Immature natural killer cell (primary cell): ENCODE measurements around the gene SYTL1. TPM values are rescaled to one million over a fixed set of nuclear protein-coding genes. Genes with fewer than 3 reads are reported as not detected.
"Not testable (repeated sequence)": the region's sequence is repeated elsewhere in the genome, so short reads cannot be mapped to it uniquely, and the experiment has no call there.

Source experiments
- DNase-seq, 3 donors: peaks; one replicate each; pipeline ENCODE4 v3.0.0; 2022; ENCODE audit warnings: mixed read lengths in 1 of 3
- H3K27ac Mint-ChIP-seq, 6 donors: one replicate each; pipeline ENCODE4 v1.8.0; 2020; ENCODE audit warnings: mixed read lengths in 6 of 6, mild to moderate bottlenecking in 5 of 6, inconsistent platforms in 4 of 6, moderate library complexity in 3 of 6
- H3K27me3 Mint-ChIP-seq, 3 donors: one replicate each; pipeline ENCODE4 v1.8.0; 2020 to 2021; ENCODE audit warnings: low read depth in 3 of 3, mild to moderate bottlenecking in 3 of 3, mixed read lengths in 3 of 3, moderate library complexity in 3 of 3, inconsistent platforms in 1 of 3
- H3K36me3 Mint-ChIP-seq, 3 donors: one replicate each; pipeline ENCODE4 v1.8.0; 2020; ENCODE audit warnings: mixed read lengths in 3 of 3, inconsistent platforms in 2 of 3, mild to moderate bottlenecking in 2 of 3
- H3K4me1 Mint-ChIP-seq, 2 donors: one replicate each; pipeline ENCODE4 v1.8.0; 2020; ENCODE audit warnings: inconsistent platforms in 2 of 2, mild to moderate bottlenecking in 2 of 2, mixed read lengths in 2 of 2, moderate library complexity in 1 of 2
- H3K4me3 Mint-ChIP-seq, 5 donors: one replicate each; pipeline ENCODE4 v1.8.0; 2020; ENCODE audit warnings: mild to moderate bottlenecking in 5 of 5, mixed read lengths in 5 of 5, inconsistent platforms in 3 of 5, moderate library complexity in 3 of 5
- H3K9me3 Mint-ChIP-seq, 6 donors: one replicate each; pipeline ENCODE4 v1.8.0; 2020; ENCODE audit warnings: mild to moderate bottlenecking in 6 of 6, mixed read lengths in 6 of 6, inconsistent platforms in 4 of 6, moderate library complexity in 3 of 6
- polyA plus RNA-seq, 3 donors: library from polyadenylated mRNA; unstranded; fragments of 300-500 nt; fragmentation: Illumina TruSeq; gene quantifications; one replicate each; pipeline ENCODE4 v1.2.3, GENCODE V29; 2021

The SYTL1 gene
- polyA plus RNA-seq, 3 donors from 2014 or later = 157 to 211 (median 158) TPM

GRCh38 chr1:27380766-27381733 lies 39.2 kb downstream of the SYTL1 start:
- Mint-ChIP-seq H3K27ac (no peak overlapping the region), H3K4me3 (no peak overlapping the region), H3K27me3 (peaks cover 2% of the 10 kb centered on the region in 3 donors), H3K36me3 (no peaks in the 10 kb centered on the region), H3K9me3 (no peaks in the 10 kb centered on the region), H3K4me1 (no peaks in the 10 kb centered on the region)
- DNase-seq = no peak

GRCh38 chr1:27381969-27382762 lies 40.3 kb downstream of the SYTL1 start:
- Mint-ChIP-seq H3K4me1 (no peaks in the 10 kb centered on the region), H3K27ac (peak overlapping the region in 1 of 6 donors; percentile 48), H3K36me3 (no peaks in the 10 kb centered on the region), H3K4me3 (no peak overlapping the region), H3K9me3 (no peaks in the 10 kb centered on the region), H3K27me3 (peaks cover 2% of the 10 kb centered on the region in 3 donors)
- no peak for DNase-seq

GRCh38 chr1:27383039-27383605 lies 41.3 kb downstream of the SYTL1 start, which contains the start of gene CD164L2:
Gene CD164L2 (minus strand): TSS chr1:27383333. CDS start chr1:27383239, 94 bp downstream.
- Mint-ChIP-seq H3K36me3 (no peaks in the 10 kb centered on the region), H3K4me1 (no peaks in the 10 kb centered on the region), H3K27me3 (peaks cover 2% of the 10 kb centered on the region in 3 donors), H3K9me3 (no peaks in the 10 kb centered on the region), H3K27ac (no peak within 1 kb of the TSS), H3K4me3 (no peak within 1 kb of the TSS)
- peak in 1 of 3 donors; percentile 26 for DNase-seq

- Mint-ChIP-seq H3K27ac (no peak overlapping the region), H3K4me3 (no peak overlapping the region), H3K27me3 (peaks cover 2 to 3% (median 2%) of the 10 kb centered on the region in 3 donors), H3K36me3 (no peaks in the 10 kb centered on the region), H3K9me3 (no peaks in the 10 kb centered on the region), H3K4me1 (peaks cover 0 to 2% of the 10 kb centered on the region in 2 donors)
- DNase-seq = no peak
These were observed 41.8 kb downstream of the SYTL1 start for GRCh38 chr1:27383661-27384060.

DNA sequence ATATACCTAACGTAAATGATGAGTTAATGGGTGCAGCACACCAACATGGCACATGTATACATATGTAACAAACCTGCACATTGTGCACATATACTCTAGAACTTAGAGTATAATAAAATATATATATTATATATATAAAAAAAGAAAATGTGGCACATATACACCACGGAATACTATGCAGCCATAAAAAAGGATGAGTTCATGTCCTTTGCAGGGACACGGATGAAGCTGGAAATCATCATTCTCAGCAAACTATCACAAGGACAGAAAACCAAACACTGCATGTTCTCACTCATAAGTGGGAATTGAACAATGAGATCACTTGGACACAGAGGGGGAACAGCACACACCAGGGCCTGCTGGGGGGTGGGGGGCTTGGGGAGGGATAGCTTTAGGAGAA lies 43.0 kb downstream of the SYTL1 start:
- H3K36me3 Mint-ChIP-seq, H3K4me3 Mint-ChIP-seq, H3K27me3 Mint-ChIP-seq, H3K4me1 Mint-ChIP-seq, DNase-seq, H3K9me3 Mint-ChIP-seq, H3K27ac Mint-ChIP-seq: not testable (repeated sequence)

GRCh38 chr1:27388337-27389005 lies 46.6 kb downstream of the SYTL1 start:
- H3K4me1 Mint-ChIP-seq = peaks cover 9 to 13% of the 10 kb centered on the region in 2 donors
- peak overlapping the region in 2 of 6 donors; percentile 51 to 74 for H3K27ac Mint-ChIP-seq
- peak overlapping the region in 1 of 5 donors; percentile 11 for H3K4me3 Mint-ChIP-seq
- no peaks in the 10 kb centered on the region for H3K9me3 Mint-ChIP-seq
- H3K27me3 Mint-ChIP-seq = peaks cover 6 to 15% (median 11%) of the 10 kb centered on the region in 3 donors
- no peaks in the 10 kb centered on the region for H3K36me3 Mint-ChIP-seq
- peak; percentile 59 to 69 (median 65) for DNase-seq

GRCh38 chr1:27391511-27392095 lies 49.8 kb downstream of the SYTL1 start:
- Mint-ChIP-seq H3K4me3 (peak overlapping the region; percentile 59 to 91 (median 82)), H3K27ac (peak overlapping the region in 4 of 6 donors; percentile 67 to 96 (median 88)), H3K27me3 (peaks cover 6 to 24% (median 11%) of the 10 kb centered on the region in 3 donors), H3K4me1 (peaks cover 9 to 18% of the 10 kb centered on the region in 2 donors), H3K9me3 (no peaks in the 10 kb centered on the region), H3K36me3 (no peaks in the 10 kb centered on the region)
- DNase-seq = no peak

DNA sequence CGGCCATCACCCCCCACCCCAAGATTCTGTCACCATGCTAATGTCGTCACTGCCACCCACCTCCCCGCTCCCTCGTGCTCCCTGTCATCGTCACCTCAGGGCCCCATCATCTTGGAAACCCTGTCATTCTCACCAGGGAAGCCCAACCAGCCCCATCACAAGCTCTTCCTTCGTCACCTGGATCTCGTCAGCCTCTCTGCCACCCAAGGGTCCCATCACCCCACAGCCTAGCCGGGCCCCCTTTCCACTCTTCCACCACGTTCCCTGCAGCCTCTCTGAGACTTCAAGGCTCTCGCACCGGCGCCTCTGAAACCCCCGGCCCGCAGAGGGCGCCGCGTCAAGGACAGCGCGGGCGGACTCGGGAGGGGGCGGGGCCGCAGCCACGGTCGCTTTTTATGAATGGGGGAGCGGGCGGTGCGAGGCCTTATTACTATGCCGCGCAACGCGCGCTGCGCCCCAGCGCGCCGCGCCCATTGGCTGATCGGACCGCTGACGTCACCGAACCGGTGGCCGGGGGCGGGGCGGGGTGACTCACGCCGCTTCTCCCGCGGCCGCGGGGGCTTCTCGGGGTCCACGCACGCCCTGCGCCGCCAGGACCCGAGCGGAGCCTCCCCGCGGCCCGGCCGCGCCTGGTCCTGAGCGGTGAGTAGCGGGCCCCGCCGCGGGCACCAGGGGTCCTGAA lies 50.4 kb downstream of the SYTL1 start, which contains the start of gene GPR3:
GPR3 (plus strand) TSS at position 527 of the 682 bp plus-strand sequence. CDS start 1,177 bp downstream, outside the sequence.
- DNase-seq = peak; percentile 87 to 90 (median 88)
- peak within 1 kb of the TSS in 5 of 6 donors; percentile 67 to 96 (median 91) for H3K27ac Mint-ChIP-seq
- H3K36me3 Mint-ChIP-seq = no peaks in the 10 kb centered on the region
- H3K4me1 Mint-ChIP-seq = peaks cover 9 to 18% of the 10 kb centered on the region in 2 donors
- no peaks in the 10 kb centered on the region for H3K9me3 Mint-ChIP-seq
- peak within 1 kb of the TSS; percentile 59 to 91 (median 82) for H3K4me3 Mint-ChIP-seq
- H3K27me3 Mint-ChIP-seq = peaks cover 6 to 24% (median 12%) of the 10 kb centered on the region in 3 donors

DNA sequence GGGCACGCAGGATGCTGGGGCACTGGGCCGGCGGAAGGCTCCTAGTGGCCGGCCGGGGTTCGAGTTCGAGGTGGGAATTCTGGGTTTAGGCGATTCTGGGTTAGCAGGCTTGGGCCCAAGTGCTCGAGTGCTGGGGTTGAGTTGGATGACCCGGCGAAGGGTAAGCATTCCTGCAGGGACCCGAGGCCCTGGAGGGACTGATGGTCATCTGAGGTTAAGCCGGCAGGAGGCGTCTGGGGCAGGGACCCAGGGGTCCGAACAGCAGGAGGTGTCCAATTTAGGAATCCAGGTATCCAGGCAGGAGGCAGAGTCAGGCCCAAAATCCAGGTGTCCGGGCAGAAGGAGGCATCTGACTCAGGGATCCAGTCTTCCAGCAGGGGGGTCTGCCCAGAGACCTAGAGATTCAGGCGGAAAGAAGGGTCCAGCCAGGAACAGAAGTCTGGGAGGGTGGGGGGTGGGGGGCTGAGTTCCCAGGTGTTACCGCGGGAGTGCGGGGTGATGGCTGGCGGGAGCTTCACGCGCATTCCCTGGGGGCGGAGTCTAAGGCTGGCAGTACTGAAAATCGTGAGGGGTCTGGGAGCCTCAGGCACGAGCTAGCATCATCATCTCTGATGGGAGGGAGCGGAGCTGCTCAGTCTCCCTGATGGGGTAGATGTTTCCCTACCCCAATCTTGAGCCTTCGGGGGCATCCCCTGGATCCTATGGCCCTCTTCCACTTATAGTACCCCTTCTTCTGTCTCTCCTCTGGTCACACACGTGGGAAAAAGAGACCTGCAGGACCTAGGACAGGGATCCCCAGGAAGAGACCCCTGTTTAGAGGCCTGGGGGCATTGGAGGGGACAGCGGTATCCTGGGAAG lies 51.2 kb downstream of the SYTL1 start:
- Mint-ChIP-seq H3K4me3 (peak overlapping the region; percentile 27 to 60 (median 48)), H3K27ac (peak overlapping the region in 1 of 6 donors; percentile 11), H3K9me3 (no peaks in the 10 kb centered on the region), H3K4me1 (peaks cover 9 to 18% of the 10 kb centered on the region in 2 donors), H3K27me3 (peaks cover 6 to 26% (median 18%) of the 10 kb centered on the region in 3 donors), H3K36me3 (no peaks in the 10 kb centered on the region)
- DNase-seq = no peak

DNA sequence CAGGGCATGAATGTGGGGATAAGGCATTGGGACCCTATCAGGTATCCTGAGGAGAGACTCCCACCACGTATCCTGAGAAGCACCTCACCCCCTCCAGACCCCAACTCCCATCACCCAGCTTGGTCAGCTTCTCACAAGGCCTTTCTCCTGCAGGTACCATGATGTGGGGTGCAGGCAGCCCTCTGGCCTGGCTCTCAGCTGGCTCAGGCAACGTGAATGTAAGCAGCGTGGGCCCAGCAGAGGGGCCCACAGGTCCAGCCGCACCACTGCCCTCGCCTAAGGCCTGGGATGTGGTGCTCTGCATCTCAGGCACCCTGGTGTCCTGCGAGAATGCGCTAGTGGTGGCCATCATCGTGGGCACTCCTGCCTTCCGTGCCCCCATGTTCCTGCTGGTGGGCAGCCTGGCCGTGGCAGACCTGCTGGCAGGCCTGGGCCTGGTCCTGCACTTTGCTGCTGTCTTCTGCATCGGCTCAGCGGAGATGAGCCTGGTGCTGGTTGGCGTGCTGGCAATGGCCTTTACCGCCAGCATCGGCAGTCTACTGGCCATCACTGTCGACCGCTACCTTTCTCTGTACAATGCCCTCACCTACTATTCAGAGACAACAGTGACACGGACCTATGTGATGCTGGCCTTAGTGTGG lies 51.9 kb downstream of the SYTL1 start:
- H3K27me3 Mint-ChIP-seq = peaks cover 6 to 27% (median 16%) of the 10 kb centered on the region in 3 donors
- peak overlapping the region in 1 of 6 donors; percentile 74 for H3K27ac Mint-ChIP-seq
- no peak for DNase-seq
- peak overlapping the region in 4 of 5 donors; percentile 46 to 60 (median 54) for H3K4me3 Mint-ChIP-seq
- H3K9me3 Mint-ChIP-seq = no peaks in the 10 kb centered on the region
- no peaks in the 10 kb centered on the region for H3K36me3 Mint-ChIP-seq
- H3K4me1 Mint-ChIP-seq = peaks cover 9 to 15% of the 10 kb centered on the region in 2 donors

DNA sequence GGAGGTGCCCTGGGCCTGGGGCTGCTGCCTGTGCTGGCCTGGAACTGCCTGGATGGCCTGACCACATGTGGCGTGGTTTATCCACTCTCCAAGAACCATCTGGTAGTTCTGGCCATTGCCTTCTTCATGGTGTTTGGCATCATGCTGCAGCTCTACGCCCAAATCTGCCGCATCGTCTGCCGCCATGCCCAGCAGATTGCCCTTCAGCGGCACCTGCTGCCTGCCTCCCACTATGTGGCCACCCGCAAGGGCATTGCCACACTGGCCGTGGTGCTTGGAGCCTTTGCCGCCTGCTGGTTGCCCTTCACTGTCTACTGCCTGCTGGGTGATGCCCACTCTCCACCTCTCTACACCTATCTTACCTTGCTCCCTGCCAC lies 52.4 kb downstream of the SYTL1 start:
- DNase-seq = no peak
- Mint-ChIP-seq H3K36me3 (no peaks in the 10 kb centered on the region), H3K27me3 (peaks cover 6 to 32% (median 16%) of the 10 kb centered on the region in 3 donors), H3K4me3 (peak overlapping the region in 4 of 5 donors; percentile 11 to 59 (median 30)), H3K9me3 (no peaks in the 10 kb centered on the region), H3K27ac (peak overlapping the region in 4 of 6 donors; percentile 6 to 83 (median 54)), H3K4me1 (peaks cover 9 to 15% of the 10 kb centered on the region in 2 donors)
